Endothelial cell of umbilical vein (primary cell): ENCODE results near the gene LRRTM3. TPM values are rescaled to one million over a fixed set of nuclear protein-coding genes. Genes with fewer than 3 reads are reported as not detected.

Experiments used
- BruUV-seq: library from RNA; stranded (reverse); fragments of 400-500 nt; replicated peaks from 2 replicates; lab custom pipeline; 2021; lab: Mats Ljungman, UMichigan
- CTCF ChIA-PET: fragments of 300-600, 350-600 bp; sonication (Branson Sonifier 250); formaldehyde crosslinking; loops from one replicate; lab custom pipeline; 2021; ENCODE audit warnings: antibody characterized with exemption, inconsistent platforms; lab: Charles Lee
- POLR2A ChIA-PET: fragments of 300-600, 350-600 bp; sonication (Branson Sonifier 250); formaldehyde crosslinking; loops from one replicate; lab custom pipeline; 2021; ENCODE audit warnings: antibody characterized with exemption, inconsistent platforms; lab: Charles Lee
- DNase-seq: peaks from one replicate; pipeline ENCODE4 v3.0.0-alpha.2; 2011; ENCODE audit warnings: low read depth, low spot score
- FAIRE-seq: peaks from 2 replicates; lab custom pipeline; 2011; peaks lifted over from hg19 to GRCh38; lab: Jason Lieb, UNC
- H2AFZ ChIP-seq: 2 replicates; pipeline ENCODE4 v1.6.0; 2012; ENCODE audit warnings: low read depth, low read length, control low read depth, inconsistent platforms
- H3K27ac ChIP-seq: 2 replicates; pipeline ENCODE4 v1.5.1; 2011; ENCODE audit warnings: low read depth, mild to moderate bottlenecking, control low read depth, low read length, moderate library complexity; ENCODE audit not compliant: insufficient read depth
- H3K27me3 ChIP-seq, 2 experiments: 2 replicates each; pipeline versions ENCODE4 v1.6.0 to v1.6.1; 2011; ENCODE audit warnings: low read length in 2 of 2, mixed read lengths in 1 of 2; ENCODE audit not compliant: control insufficient read depth in 2 of 2, insufficient read depth in 2 of 2
- H3K36me3 ChIP-seq, 2 experiments: 2 replicates in 1 of 2; 3 replicates in 1 of 2; pipeline ENCODE4 v1.5.1; 2011; ENCODE audit warnings: low read length in 2 of 2, mild to moderate bottlenecking in 1 of 2, moderate library complexity in 1 of 2; ENCODE audit not compliant: control insufficient read depth in 2 of 2, insufficient read depth in 2 of 2; ENCODE audit errors: extremely low read depth in 1 of 2
- H3K4me1 ChIP-seq: 3 replicates; pipeline ENCODE4 v1.5.1; 2011; ENCODE audit warnings: mild to moderate bottlenecking, low read length; ENCODE audit not compliant: control insufficient read depth, insufficient read depth; ENCODE audit errors: extremely low read depth
- H3K4me2 ChIP-seq: 2 replicates; pipeline ENCODE4 v1.6.1; 2011; ENCODE audit warnings: low read length, control low read depth, mixed read lengths; ENCODE audit not compliant: insufficient read depth
- H3K4me3 ChIP-seq, 3 experiments: fragments of 200-600 bp in 1 of 3; sonication (generic), shearing (Covaris generic) in 1 of 3; replicated peaks in 1 of 3; 2 replicates each; pipeline ENCODE4 v1.5.1; 2011 to 2016; ENCODE audit warnings: control low read depth in 3 of 3, low read length in 3 of 3, mild to moderate bottlenecking in 2 of 3, inconsistent platforms in 1 of 3, low read depth in 1 of 3, moderate library complexity in 1 of 3; ENCODE audit not compliant: insufficient read depth in 1 of 3
- H3K79me2 ChIP-seq: 2 replicates; pipeline ENCODE4 v1.6.0; 2012; ENCODE audit warnings: low read length, inconsistent platforms; ENCODE audit not compliant: control insufficient read depth, insufficient read depth
- H3K9ac ChIP-seq: replicated peaks from 2 replicates; pipeline ENCODE3; 2011; ENCODE audit warnings: low read length, control low read depth; ENCODE audit not compliant: insufficient read depth; ENCODE audit errors: extremely low read depth
- H3K9me1 ChIP-seq: replicated peaks from 3 replicates; pipeline ENCODE4 v1.6.0; 2011; ENCODE audit warnings: mild to moderate bottlenecking, low read length; ENCODE audit not compliant: control insufficient read depth, insufficient read depth; ENCODE audit errors: extremely low read depth
- H3K9me3 ChIP-seq: replicated peaks from 2 replicates; pipeline ENCODE4 v1.5.1; 2012; ENCODE audit warnings: low read length, inconsistent platforms; ENCODE audit not compliant: control insufficient read depth, insufficient read depth
- H4K20me1 ChIP-seq: replicated peaks from 2 replicates; pipeline ENCODE3; 2011; ENCODE audit warnings: mild to moderate bottlenecking, low read length; ENCODE audit not compliant: control insufficient read depth, insufficient read depth; ENCODE audit errors: extremely low read depth
- EZH2 ChIP-seq: IDR thresholded peaks from 2 replicates; pipeline ENCODE4 v1.6.1; 2012; ENCODE audit warnings: borderline replicate concordance, low read depth, mild to moderate bottlenecking, moderate library complexity, low read length, inconsistent platforms; ENCODE audit not compliant: severe bottlenecking
- FOS ChIP-seq: IDR thresholded peaks from 2 replicates; pipeline ENCODE4 v1.6.1; 2011; ENCODE audit warnings: mild to moderate bottlenecking, low read length, moderate library complexity, borderline replicate concordance; ENCODE audit not compliant: insufficient read depth
- GATA2 ChIP-seq: IDR thresholded peaks from 2 replicates; pipeline ENCODE4 v1.7.0; 2011; ENCODE audit warnings: low read depth, mild to moderate bottlenecking, moderate library complexity, mixed read lengths, low read length; ENCODE audit not compliant: insufficient read length, insufficient read depth
- JUN ChIP-seq: IDR thresholded peaks from 2 replicates; pipeline ENCODE4 v1.6.1; 2011; ENCODE audit warnings: borderline replicate concordance, low read depth; ENCODE audit not compliant: insufficient read length, insufficient read depth
- MYC ChIP-seq: IDR thresholded peaks from one replicate; pipeline ENCODE4 v1.6.1; 2011; ENCODE audit warnings: mild to moderate bottlenecking, low read depth, low read length
- POLR2A ChIP-seq: IDR thresholded peaks from 2 replicates; pipeline ENCODE4 v1.6.1; 2012; ENCODE audit warnings: low read depth, mild to moderate bottlenecking, control low read depth, low read length
- POLR2AphosphoS5 ChIP-seq: IDR thresholded peaks from 2 replicates; pipeline ENCODE4 v1.6.1; 2012; ENCODE audit warnings: low read depth, mild to moderate bottlenecking, control low read depth, low read length, moderate library complexity; ENCODE audit not compliant: insufficient read depth
- dilution Hi-C: fragments of 300-500 bp; cut with MboI; formaldehyde crosslinking; loops from one replicate; pipeline ENCODE4 v1.15.0; 2019; ENCODE audit warnings: low sequenced_read_pairs; ENCODE audit not compliant: extremely low pct_ligation_motif_present
- intact Hi-C: fragments of 100-400 bp; cut with micrococcal nuclease; formaldehyde crosslinking; loops from one replicate; pipeline ENCODE4 v1.10.0; 2022
- polyA plus RNA-seq, 4 experiments: library from polyadenylated mRNA; depleted of rRNA in 3 of 4; stranded (reverse) in 3 of 4; unstranded in 1 of 4; fragments of >200 nt; gene quantifications; 2 replicates each; pipeline versions ENCODE4 v1.2.1 to v1.2.3, GENCODE V29; 2011 to 2012; ENCODE audit warnings: missing spikeins in 1 of 4
- total RNA-seq: library from RNA; stranded (reverse); gene quantifications from 2 replicates; pipeline ENCODE4 v1.2.3, GENCODE V29; 2021
- TF ChIP-seq, protein P1 (sequence below), 2 donors: IDR thresholded peaks; 1 replicate in 1 of 2; 2 replicates in 1 of 2; pipeline ENCODE4 v1.5.1; 2011; ENCODE audit warnings: low read length in 2 of 2, mild to moderate bottlenecking in 2 of 2, moderate library complexity in 2 of 2, control low read depth in 1 of 2, inconsistent platforms in 1 of 2, low read depth in 1 of 2; ENCODE audit not compliant: insufficient read depth in 1 of 2; ENCODE audit errors: extremely low read depth in 1 of 2
- TF ChIP-seq, protein P2 (sequence below): IDR thresholded peaks from 2 replicates; pipeline ENCODE4 v1.6.1; 2011; ENCODE audit not compliant: insufficient read depth, insufficient read length

LRRTM3 gene
- total and polyA plus RNA-seq, 2 donors (not counting 3 experiments of a cell fraction or from before 2014, with no cell fraction given) = not detected

DNA sequence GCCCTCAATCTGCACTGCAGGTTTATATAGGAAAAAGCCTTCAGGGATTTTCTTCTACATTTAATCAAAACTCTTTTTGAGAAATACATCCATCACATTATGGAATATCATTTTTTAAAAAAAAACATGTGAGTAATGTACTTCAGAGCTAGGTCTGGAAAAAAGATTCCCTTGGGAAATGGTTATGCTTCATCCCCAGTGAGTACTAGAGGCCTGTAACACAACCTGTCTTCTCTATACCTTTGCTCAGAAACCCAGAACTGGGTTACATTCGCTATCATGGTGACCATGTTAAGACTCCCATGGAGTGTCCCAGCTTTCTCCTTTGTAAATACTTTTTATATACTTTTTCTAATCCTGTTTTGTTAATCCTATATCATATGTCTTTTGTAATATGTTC is 186.9 kb downstream of the LRRTM3 start:
- DNase-seq (no peak), FAIRE-seq (no peak)
- H3K4me3 ChIP-seq = no peak overlapping the region
- no peaks in the 10 kb centered on the region for H3K36me3 ChIP-seq
- no peaks in the 10 kb centered on the region for H3K9me1 ChIP-seq
- no peak overlapping the region for H3K4me2 ChIP-seq
- POLR2A ChIA-PET = no interaction called here
- no peaks in the 10 kb centered on the region for H3K4me1 ChIP-seq
- H2AFZ ChIP-seq = no peak overlapping the region
- H3K9ac ChIP-seq = no peak overlapping the region
- no peaks in the 10 kb centered on the region for H3K27me3 ChIP-seq
- H3K9me3 ChIP-seq = no peaks in the 10 kb centered on the region
- no TSS peak for BruUV-seq
- intact Hi-C loops = no loop called here
- TF ChIP-seq, protein P1, sequence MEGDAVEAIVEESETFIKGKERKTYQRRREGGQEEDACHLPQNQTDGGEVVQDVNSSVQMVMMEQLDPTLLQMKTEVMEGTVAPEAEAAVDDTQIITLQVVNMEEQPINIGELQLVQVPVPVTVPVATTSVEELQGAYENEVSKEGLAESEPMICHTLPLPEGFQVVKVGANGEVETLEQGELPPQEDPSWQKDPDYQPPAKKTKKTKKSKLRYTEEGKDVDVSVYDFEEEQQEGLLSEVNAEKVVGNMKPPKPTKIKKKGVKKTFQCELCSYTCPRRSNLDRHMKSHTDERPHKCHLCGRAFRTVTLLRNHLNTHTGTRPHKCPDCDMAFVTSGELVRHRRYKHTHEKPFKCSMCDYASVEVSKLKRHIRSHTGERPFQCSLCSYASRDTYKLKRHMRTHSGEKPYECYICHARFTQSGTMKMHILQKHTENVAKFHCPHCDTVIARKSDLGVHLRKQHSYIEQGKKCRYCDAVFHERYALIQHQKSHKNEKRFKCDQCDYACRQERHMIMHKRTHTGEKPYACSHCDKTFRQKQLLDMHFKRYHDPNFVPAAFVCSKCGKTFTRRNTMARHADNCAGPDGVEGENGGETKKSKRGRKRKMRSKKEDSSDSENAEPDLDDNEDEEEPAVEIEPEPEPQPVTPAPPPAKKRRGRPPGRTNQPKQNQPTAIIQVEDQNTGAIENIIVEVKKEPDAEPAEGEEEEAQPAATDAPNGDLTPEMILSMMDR (IDR thresholded peaks at IDR 0.05; ENCODE audit: extremely low read depth in 1 of 2, insufficient read depth in 1 of 2, low read depth in 1 of 2, low read length in 2 of 2) = no peak
- no peak for TF ChIP-seq FOS
- TF ChIP-seq POLR2AphosphoS5 = no peak
- no peak for TF ChIP-seq MYC
- TF ChIP-seq EZH2 = no peak
- TF ChIP-seq JUN = no peak
- TF ChIP-seq, protein P2, sequence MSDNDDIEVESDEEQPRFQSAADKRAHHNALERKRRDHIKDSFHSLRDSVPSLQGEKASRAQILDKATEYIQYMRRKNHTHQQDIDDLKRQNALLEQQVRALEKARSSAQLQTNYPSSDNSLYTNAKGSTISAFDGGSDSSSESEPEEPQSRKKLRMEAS = no peak
- no peak for TF ChIP-seq POLR2A
- TF ChIP-seq GATA2 = no peak
- no peaks in the 10 kb centered on the region for H4K20me1 ChIP-seq
- H3K27ac ChIP-seq = no peak overlapping the region
- dilution Hi-C loops = no loop called here
- CTCF ChIA-PET = no interaction called here
- no peaks in the 10 kb centered on the region for H3K79me2 ChIP-seq
